Activated CD8-positive, alpha-beta memory T cell treated with anti-CD3 and anti-CD28 coated beads for 48 hours (primary cell): ENCODE results near the gene NUDT3.
"Not testable (repeated sequence)": the region's sequence is repeated elsewhere in the genome, so short reads cannot be mapped to it uniquely, and the experiment has no call there.

Experiments
- DNase-seq, 3 experiments: peaks; one replicate each; pipeline ENCODE4 v3.0.0-alpha.2; 2020; ENCODE audit warnings: low read depth in 2 of 3, low spot score in 2 of 3

The NUDT3 gene

GRCh38 chr6:34371865-34372264 lies 20.6 kb downstream of the NUDT3 start:
- DNase-seq, result not testable (repeated sequence)

GRCh38 chr6:34370361-34370760 lies 22.1 kb downstream of the NUDT3 start:
- no peak for DNase-seq

DNA sequence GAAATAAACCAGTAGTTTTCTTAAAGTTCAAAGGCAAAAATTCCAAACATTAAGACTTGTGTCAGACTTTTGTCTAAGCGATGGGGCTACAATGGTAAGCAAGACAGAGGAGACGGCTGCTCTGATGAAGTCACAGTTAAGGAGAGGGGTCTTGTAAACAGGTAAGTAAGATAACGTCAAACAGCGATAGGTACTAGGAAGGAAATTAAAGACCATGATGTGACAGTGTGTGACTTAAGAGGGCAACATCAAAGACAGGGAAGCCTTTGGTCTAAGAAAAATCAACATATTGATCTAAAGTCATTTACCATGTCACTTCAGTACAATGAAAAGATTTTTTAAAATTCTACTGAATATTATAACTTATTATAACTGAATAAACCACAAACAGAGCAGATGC lies 23.1 kb downstream of the NUDT3 start:
- DNase-seq, result no peak

DNA sequence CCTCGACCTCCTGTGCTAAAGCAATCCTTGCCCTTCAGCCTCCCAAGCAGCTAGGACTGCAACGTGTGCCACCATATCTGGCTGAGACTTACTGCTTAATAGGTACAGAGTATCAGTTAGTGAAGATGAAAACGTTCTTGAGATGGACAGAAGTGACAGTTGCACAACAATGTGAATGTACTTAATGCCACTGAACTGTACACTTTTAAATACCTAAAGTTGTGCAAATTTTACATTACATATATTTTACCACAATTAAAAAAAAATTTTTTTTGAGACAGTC lies 25.9 kb downstream of the NUDT3 start:
- DNase-seq, result no peak

GRCh38 chr6:34365781-34366638 lies 26.5 kb downstream of the NUDT3 start:
- not testable (repeated sequence) for DNase-seq

DNA sequence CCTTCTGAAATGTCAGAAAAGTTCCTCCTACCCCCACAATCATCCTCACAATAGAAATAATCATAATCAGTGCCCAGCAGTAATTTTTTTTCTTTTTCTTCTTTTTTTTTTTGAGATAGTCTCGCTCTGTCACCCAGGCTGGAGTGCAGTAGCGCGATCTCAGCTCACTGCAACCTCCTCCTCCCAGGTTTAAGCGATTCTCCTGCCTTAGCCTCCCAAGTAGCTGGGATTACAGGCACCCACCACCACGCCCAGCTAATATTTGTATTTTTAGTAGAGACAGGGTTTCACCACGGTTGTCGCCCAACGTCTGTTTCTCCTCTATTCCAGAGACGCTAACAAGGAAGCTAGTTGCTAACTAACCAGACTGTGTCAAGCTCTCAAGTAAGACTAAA lies 28.8 kb downstream of the NUDT3 start:
- DNase-seq, result not testable (repeated sequence)

DNA sequence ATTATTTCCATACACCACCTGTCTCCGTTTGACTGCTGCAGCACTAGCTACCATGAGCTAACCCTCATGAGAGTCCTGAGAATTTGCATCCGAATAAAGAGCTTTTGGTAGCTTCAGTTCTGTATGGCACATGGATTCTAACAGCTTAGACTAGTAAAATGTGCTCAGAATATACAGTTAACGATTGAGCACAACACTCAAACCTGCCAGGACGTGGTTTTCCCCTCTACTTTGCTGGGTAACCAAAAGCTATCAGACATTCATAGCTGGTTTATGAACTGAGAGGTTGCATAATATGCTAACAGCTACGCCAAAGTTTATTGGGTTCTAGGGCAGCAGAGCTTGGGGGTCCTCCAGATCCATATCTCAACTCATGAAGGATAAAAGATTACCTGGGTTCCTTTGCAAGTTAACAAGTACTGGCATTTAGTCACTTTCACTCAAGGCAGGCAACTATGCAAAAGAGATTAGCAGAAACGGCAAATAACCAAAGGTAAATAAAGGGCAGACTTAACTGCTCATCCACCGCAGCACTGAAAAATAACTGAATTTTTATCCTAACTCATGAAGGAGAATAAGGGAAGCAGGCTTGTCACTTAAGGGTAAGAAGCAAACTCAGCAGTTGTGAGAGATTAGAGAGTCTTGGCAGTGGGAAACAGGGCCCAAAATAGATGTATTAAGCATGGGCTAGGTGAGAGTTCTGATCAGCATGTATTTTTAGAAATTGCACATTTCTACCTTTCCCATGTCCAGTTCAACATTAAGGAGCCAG lies 29.4 kb downstream of the NUDT3 start:
- DNase-seq, result no peak

GRCh38 chr6:34362176-34362575 lies 30.3 kb downstream of the NUDT3 start:
- DNase-seq, result no peak

DNA sequence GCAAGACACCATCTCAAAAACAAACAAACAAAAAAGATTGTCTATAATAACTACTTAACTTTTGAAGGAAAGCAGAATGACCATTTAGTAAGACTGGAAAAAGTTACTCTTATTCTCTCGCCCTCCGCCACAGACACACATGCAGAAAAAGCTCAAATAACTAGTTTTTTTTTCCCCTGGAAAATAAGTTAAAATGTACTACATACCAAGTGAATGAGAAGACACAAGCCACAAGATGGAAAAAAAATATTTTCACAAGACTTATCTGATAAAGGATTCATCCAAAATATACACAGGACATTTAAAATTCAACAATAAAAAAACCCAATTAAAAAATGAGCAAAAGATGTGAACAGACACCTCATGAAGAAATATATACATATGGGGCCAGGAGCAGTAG lies 31.9 kb downstream of the NUDT3 start:
- DNase-seq, result no peak

DNA sequence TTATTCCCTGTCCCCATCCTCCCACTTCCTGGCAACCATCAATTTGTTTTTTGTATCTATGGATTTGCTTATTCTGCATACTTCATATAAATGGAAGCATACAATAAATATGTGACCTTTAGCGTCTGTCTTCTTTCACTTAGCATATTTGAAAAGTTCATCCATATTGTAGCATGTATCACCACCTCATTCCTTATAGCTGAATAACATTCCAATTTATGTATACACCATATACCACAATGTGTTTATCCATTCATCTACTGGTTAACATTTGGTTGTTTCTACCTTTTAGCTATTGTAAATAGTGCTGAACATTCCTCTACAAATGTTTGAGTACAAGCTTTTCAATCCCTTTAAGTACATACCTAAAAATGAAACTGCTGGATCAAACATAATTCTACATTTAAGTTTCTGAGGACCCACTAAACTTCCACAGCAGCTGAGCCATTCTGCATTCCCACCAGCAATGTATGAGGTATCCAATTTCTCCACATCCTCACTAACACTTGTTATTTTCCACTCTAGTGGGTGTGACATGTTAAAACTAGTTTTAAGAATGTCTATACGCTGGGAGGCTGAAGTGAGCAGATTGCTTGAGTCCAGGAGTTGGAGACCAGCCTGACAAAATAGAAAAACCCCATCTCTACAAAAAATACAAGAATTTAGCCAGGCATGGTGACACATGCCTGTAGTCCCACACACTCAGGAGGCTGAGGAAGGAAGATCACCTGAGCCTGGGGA lies 32.9 kb downstream of the NUDT3 start:
- no peak for DNase-seq

GRCh38 chr6:34358389-34358905 lies 34.0 kb downstream of the NUDT3 start:
- no peak for DNase-seq

DNA sequence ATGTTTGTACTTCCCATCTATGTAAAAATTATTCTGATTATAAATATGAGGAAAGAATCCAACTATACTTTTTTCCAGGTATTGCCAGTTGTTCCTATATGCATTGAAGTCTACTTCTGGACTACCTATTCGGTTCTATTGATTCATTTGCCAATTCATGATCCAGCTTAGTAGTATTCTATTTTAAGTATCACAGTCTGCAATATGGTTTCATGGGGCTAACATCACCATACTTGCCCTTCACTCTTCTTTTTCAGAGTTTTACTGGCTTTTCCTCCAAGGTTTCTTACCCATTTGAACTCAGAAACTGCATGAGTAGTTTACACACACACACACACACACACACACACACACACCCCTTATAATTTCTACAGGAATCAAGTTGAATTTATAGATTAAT lies 34.5 kb downstream of the NUDT3 start:
- no peak for DNase-seq

DNA sequence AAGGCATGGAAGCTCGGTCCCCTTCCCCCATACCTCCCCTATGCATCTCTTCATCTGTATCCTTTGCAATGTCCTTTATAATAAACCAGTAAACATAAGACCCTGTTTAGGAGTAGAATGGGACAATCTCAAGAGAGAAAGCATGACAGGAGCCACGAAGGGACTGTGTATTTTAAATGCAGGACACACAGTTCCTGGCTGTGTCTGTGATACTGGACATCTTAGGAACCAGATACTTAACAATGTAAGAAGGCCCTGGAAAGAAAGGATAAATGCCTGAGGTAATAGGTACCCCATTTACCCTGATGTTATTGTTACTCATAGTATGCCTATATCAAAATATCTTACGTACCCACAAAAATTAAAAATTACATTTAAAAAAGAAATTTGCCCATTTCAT lies 36.6 kb downstream of the NUDT3 start:
- DNase-seq, result no peak

DNA sequence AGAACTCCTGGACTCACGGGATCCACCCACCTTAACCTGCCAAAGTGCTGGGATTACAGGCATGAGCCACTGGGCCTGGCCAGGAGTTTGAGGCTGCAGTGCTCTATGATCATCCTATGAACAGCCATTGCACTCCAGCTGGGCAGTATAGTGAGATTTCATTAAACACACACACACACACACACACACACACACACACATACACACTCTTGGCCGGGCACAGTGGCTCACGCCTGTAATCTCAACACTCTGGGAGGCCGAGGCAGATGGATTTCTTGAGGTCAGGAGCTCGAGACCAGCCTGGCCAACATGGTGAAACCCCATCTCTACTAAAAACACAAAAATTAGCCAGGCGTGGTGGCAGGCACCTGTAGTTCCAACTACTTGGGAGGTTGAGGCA lies 38.2 kb downstream of the NUDT3 start:
- DNase-seq, result not testable (repeated sequence)

DNA sequence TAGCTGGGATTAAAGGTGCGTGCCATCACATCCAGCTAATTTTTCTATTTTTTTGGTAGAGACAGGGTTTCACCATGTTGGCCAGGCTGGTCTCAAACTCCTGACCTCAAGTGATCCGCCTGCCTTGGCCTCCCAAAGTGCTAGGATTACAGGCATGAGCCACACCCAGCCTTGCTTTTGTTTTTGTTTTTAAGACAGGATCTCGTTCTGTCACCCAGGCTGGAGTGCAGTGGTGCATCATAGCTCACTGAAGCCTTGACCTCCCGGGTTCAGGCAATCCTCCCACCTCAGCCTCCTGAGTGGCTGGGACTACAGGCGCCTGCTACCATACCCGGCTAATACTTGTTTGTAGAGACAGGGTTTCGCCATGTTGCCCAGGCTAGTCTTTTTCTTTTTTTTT lies 38.9 kb downstream of the NUDT3 start:
- DNase-seq, result not testable (repeated sequence)

DNA sequence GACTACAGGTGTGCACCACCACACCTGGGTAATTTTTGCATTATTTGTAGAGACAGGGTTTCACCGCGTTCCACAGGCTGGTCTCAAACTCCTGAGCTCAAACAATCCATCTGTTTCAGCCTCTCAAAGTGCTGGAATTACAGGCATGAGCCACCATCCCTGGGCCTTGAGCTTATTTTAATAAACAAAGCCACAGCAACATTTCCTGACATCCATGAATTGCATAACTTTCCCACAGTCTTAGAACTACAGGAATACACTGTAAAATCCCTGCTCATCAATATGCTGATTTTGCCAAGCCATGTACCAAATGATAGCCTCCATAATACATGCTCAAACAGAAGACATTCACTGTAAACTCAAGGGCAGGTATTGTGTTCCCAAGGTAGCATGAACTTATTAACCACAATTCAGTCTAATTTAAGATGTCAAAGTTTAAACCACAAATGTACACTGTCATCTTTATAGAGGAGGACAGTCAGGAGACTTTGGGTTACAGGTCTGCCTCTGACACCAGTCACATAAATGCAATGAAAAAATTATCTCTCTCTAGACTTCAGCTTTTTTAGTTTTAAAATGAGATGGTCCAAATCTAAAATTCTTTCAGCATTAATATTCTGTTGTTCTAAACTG lies 40.0 kb downstream of the NUDT3 start:
- no peak for DNase-seq

DNA sequence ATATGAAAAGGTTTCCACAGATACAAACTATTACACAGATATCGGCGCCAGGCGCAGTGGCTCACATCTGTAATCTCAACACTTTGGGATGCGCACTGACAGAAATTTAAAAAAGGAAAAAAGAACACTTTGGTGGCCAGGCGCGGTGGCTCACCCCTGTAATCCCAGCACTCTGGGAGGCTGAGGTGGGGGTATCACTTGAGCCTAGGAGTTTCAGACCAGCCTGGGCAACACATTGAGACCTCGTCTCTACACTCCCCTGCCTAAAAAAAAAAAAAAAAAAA lies 41.6 kb downstream of the NUDT3 start:
- no peak for DNase-seq

GRCh38 chr6:34350137-34350933 lies 42.1 kb downstream of the NUDT3 start:
- no peak for DNase-seq

- DNase-seq, result no peak
Observed at GRCh38 chr6:34349211-34349610, 43.3 kb downstream of the NUDT3 start.

DNA sequence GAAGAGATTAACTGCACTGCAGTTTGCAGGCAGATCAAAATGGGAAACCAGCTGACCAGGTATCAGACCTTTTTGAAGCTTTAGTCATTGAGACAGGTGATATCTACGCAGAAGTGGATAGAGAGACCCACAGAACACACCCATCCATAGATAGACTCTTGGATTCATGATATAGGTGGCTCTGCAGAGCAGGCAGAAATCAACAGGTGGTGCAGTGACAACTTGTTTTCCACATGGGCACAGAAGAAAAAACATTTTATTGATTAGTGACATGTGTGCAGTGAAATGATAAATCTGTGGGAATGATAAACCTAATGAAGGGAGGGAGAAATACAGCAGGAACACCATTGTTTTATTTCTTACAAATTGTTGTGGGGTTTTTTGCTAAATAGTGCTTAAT lies 45.2 kb downstream of the NUDT3 start:
- no peak for DNase-seq
